GM11168 (cell line): Measurements from ENCODE around the gene CDC42BPA.

Source experiments
- in situ Hi-C: fragments of 300-500 bp; cut with MboI; formaldehyde crosslinking; loops from one replicate; pipeline ENCODE4 v1.12.0; 2022; ENCODE audit warnings: low sequenced_read_pairs; ENCODE audit not compliant: unreplicated experiment

The CDC42BPA gene

DNA sequence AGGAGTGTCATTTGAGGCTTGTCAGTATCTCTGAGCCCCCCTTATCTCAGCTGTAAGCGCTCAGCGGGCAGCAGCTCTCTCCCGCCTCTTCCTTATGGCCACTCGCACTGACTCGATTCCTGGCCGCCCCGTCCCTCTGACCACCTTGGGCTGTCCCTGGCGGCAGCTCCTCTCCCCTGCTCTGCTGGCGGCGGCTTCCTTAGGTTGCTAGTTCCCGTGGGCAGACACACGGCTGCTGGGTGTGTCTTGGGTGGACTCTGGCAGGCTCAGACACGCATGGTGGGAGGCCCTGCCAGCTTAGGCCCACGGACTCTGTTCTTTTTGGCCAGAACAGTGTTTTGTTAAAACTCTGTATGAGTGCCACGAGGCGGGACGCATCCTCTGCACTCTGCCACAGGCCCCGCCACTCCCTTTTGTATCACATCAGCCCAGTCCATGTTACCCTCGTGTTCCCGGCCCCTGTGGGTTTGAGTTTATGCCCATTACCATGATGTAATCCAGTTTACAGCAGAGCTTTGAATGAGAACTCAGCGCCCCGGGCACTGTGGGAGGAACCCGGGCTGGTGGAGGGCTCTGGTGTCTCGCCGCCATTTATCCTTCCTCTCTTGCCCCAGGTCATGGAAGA, 332.3 kb downstream of the CDC42BPA start:
- in situ Hi-C loops: no loop called here

GRCh38 chr1:226985239-226985838, 333.0 kb downstream of the CDC42BPA start:
- in situ Hi-C loops: no loop called here

DNA sequence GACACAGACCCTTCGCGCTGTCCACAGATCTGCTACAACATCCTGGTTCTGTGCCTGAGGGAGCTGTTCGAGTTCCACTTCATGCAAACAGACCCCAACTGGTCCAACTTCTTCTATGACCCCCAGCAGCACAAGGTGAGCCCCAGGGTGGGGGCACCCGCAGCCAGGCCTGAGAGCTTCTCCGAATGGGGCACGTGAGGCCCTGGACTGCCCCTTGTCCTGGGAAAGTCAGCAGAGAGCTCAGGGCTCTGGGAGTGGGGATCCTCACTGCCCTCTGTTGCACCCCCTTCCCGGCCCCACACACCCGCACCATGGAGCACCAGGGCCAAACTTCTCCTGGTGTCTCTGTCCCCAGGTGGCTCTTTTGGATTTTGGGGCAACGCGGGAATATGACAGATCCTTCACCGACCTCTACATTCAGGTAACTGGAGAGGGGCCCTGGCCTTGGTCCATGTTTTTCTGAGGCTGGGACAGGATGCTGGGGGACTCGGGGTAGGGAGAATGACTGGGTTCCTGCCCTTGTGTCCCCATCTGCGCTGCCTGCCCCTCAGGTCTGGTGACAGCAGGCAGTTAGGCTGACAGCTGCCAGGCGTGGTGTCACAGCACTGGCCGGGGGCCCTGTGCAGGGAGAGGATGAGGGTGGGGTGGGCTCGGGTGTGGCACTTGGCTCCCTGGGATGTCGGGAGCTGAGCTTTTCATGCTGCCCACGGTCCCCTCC, 333.6 kb downstream of the CDC42BPA start:
- in situ Hi-C loops: no loop called here

DNA sequence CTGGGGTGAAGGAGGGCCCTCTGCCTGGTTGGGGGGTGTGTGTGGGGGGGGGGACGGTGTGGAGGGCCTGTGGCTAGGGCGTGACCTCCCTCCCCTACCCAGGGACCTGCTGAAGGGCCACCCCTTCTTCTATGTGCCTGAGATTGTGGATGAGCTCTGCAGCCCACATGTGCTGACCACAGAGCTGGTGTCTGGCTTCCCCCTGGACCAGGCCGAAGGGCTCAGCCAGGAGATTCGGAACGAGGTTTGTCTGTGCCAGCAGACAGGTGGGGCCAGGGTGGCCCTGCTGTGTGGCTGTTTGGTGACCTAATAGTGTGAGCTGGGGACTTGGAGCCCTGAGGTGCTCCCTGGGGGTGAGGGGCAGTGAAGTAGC, 334.3 kb downstream of the CDC42BPA start:
- in situ Hi-C loops: no loop called here

GRCh38 chr1:226983247-226983991, 334.9 kb downstream of the CDC42BPA start:
- in situ Hi-C loops: no loop called here

DNA sequence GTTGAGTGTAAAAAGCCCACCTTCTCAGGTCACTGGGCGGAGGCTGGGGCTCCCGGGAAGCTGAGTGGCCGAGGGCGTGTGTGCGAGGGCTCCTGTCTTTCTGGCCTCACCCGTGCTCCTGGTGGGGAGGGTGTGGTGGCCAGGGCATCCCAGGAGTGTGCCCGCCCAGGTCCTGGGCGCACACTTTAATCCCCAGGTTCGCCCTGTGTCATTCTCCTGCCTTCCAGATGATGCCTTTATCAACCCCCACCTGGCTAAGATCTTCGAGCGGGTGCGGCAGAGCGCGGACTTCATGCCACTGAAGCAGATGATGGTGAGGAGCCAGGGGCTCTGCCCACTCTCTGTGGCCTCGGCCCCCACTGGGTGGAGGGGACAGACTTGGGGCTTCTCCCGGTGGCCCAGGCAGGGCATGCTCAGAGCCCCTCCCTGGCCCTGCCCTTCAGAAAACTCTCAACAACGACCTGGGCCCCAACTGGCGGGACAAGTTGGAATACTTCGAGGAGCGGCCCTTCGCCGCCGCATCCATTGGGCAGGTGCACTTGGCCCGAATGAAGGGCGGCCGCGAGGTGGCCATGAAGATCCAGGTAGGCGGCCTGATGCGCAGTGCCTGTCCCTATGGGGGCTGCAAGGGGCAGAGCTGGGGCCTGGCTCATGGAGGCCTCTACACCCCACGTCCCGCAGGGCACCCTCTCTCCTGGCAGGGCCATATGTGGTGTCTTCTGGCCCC, 335.7 kb downstream of the CDC42BPA start:
- in situ Hi-C loops: no loop called here

- in situ Hi-C loops: no loop called here
Measured at GRCh38 chr1:226981838-226982237, 336.5 kb downstream of the CDC42BPA start.

- in situ Hi-C loops: no loop called here
Measured at GRCh38 chr1:226981386-226981817, 336.9 kb downstream of the CDC42BPA start.

DNA sequence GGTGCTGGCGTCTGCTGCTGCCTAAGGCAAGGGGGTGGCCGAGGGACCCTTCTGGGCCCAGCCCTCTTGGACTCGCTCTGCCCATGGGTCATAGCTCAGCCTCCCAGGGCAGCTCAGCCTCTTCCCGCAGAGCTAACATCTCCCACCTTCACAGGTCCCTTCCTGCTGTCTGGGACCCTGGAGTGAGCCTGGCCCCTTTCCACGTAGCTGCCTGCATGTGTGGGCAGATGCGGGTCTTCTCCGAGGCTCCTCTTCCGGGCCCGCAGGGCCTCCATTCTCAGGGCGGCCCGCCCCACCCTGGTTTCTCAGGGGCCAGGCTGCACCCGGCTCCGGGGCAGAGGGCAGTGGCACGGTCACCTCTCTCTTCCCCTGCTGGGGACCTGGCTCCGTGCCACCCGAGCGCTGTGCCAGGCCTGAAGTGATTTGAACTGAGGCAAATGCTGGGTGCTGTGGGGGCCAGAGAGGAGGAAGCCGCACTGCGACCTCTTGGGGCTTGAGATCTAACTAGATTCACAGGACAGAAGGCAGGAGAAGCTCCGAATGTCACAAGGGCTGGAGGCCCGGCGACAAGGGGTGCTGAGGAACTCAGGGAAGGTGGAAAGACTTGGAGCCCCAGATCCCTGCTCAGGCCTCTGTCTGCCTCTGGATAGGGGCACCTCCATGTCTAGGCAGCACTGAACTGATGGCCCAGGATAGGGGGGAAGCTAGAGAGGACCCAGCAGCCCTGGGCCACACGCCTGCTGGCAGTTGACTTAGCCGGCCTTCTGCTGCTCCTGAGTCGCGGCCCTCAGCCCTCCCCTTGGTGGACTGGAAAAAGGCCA, 337.5 kb downstream of the CDC42BPA start:
- in situ Hi-C loops: no loop called here

DNA sequence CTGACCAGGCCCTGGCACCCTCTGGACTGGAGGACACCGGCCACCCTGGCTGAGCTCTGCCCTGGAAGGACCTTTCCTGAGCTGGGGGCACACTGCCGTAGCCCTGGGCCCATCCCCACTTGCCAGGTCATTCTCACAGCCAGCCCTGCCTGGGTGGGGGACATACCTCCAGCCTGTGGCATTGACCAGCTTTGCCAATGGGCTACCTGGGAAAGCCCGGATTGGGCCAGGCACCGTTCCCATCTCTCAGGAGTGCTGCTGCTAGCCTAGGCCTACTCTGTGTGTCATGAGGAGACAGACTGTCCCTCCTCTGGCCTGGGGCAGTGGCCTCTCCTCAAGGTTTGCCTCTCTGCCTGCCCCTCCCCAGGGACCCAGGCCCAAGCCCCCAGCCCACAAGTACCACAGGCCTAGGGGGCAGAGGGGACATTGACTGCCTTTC, 338.2 kb downstream of the CDC42BPA start:
- in situ Hi-C loops: no loop called here

GRCh38 chr1:226979517-226980121, 338.7 kb downstream of the CDC42BPA start:
- in situ Hi-C loops: no loop called here

- in situ Hi-C loops: no loop called here
Measured at GRCh38 chr1:226979115-226979516, 339.2 kb downstream of the CDC42BPA start.

DNA sequence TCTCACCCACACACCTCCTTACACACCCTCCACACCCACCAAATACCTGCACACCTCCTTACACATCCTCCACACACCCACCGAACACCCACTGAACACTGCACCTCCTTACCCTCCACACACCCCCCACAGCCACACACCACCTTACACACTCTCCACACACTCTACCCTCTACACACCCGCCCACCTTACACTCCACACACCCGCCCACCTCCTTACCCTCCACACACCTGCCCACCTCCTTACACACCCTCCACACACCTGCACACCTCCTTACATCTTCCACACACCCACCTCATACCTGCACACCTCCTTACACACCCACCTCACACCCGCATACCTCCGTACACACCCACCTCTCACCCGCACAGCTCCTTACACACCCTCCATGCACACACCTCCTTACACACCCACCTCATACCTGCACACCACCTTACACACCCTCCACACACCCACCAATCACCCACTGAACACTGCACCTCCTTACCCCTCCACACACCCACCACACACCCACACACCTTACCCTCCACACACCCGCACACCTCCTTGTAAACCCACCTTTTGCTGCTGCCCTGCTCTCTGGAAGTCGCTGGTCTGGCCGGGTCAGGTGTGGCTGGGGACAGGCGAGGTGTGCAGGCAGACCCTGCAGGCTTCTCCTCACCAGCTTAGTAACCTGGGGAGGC, 339.7 kb downstream of the CDC42BPA start:
- in situ Hi-C loops: no loop called here

- in situ Hi-C loops: no loop called here
Measured at GRCh38 chr1:226977643-226978431, 340.5 kb downstream of the CDC42BPA start.

DNA sequence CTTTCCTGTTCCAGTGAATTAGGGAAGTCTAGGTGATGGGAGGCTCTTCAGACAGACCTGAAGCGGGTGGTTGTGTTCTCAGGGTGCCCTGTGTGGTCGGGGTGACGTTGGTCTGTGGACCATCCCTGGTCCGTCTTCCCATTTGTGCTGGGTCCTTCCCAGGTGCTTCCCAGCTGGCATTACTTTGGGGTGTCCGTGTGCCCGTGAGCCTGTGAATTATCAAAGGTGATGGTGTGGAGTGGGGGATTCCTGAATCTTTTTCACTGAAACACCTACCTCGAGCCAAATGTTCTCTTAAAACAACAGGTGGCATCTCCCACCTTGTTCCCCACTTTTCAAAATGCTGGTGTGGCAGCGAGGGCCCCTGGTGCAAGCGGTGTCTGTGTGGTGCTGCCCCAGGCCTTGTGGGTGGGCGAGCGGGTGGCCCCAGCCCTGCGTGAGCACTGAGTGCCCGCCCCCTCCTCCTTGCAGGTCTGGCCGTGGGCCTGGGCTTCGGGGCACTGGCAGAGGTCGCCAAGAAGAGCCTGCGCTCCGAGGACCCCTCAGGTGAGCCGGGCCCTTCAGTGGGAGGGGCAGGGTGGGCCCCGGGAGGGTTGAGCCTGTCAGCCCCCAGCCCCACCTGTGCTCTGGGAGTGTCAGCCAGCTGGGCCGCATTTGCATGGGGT, 341.2 kb downstream of the CDC42BPA start:
- in situ Hi-C loops: no loop called here

- in situ Hi-C loops: no loop called here
Measured at GRCh38 chr1:226976276-226976977, 341.9 kb downstream of the CDC42BPA start.
